GM18858 (cell line): ENCODE results near the gene ASCL5.

Experiments
- ATAC-seq: cut with Tn5 transposase; IDR thresholded peaks from one replicate; pipeline ENCODE4 v1.9.1; 2021; ENCODE audit not compliant: unreplicated experiment

ASCL5 gene

DNA sequence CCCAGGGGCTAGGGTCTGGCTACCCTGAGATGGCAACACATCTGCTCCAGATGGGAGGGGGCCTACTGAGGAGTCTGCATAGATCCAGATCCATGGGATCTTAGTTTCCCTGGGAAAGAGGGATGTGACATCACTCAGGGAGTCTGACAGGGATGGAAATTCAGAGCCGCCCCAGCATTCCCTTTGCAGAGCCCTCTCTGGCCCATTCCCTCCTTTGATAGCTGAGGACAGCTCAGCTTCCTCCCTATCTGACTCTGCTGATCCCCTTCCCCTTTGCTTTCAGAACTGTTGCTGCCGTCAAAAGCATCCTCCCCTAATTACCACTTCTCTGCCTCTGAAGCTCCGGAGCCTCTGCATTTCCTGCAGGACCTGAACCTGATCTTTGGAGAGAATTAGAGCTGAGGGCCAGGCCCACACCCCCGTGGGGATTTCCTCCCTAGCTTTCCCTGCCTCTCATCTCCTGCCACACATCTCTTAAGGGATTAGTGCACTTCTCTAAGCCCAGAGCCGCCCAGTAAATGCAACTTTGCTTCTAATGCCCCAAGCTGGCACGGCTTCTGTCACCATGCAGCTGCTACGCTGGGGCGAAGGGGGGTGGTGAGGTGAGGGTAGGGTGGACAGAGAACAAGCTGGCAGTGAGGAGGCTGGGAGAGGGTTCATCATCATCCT is 9.5 kb upstream of the ASCL5 start:
- no peak for ATAC-seq

GRCh38 chr1:201134405-201134804 is 7.4 kb upstream of the ASCL5 start:
- ATAC-seq = no peak

- ATAC-seq = no peak
Observed at GRCh38 chr1:201131398-201131797, 4.4 kb upstream of the ASCL5 start.

DNA sequence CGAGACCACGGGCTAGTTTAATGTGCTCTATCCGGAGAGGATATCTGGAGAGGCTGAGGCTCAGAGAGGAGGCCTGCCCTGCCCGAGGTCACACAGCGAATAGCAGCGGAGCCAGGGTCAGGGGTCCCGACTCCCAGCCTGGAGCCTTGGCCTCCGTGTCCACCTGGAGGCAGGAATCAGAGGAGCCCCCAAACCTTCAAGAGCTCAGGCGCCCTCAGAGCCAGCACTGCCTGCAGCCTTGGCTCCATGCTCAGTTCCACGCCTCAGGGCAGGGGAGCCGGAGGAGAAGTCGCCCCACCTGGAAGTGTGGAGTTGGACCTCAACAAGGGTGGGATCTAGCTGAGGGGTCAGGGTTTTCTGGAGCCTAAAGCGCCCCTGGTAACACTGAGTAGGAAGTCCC is 2.0 kb upstream of the ASCL5 start:
- no peak for ATAC-seq

- no peak for ATAC-seq
Observed at GRCh38 chr1:201128476-201128875, 1.5 kb upstream of the ASCL5 start.

GRCh38 chr1:201127755-201128455 is 921 bp upstream of the ASCL5 start:
- ATAC-seq = no peak

DNA sequence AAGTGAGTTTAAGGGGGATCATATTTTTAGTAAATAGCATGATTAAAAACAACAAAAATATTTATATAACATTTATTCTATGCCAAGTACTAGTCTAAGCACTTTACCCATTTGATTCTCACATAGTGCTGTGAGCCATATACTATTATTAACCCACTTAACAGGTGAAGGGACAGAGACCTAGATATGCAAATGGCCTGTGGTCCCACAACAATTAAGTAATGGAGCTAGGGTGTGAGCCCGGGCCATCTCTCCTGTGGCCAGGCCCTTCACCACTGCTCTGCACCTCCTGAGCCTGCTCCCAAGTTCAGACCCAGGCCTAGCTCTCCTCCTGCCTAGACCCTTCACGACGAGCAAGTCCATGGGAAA is 537 bp downstream of the ASCL5 start:
- no peak for ATAC-seq

- no peak for ATAC-seq
Observed at GRCh38 chr1:201125800-201126199, 1.2 kb downstream of the ASCL5 start.

DNA sequence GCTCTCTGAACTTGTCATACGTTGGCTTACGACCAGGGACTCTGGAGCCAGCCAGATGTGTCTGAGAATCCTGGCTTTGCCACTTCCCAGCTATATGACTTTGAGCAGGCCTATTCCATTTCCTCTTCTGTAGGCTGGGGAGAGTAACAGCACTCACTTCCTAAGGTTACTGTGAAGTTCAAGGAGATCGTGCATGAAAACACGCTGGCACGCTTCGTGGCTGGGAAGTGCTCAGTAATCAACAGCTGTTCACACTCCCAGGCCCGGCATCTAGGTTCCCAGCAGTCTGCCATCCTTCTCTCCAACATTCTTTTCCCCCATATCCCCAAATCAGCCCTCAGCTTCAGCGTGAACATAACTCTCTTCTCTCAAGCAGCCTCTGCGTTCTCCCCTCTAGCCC is 2.0 kb downstream of the ASCL5 start:
- no peak for ATAC-seq

DNA sequence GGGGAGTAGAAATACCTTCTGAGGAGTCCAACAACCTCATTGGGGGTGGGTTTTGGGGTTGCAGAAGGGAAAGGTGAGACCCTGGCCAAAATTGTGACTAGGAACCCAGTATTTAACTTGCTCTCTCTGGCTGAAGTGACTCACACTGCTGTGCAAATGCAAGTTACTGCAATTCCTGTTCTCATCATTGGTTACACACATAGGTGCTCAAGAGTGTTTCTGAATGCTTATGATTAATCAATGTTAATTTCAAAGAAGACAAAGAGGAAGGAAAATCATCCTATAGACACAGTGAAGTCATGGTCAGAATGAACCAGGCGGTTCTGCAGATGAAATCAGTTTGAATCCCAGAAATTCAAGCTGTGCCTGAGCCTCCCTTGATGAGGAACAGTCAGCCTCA is 3.1 kb downstream of the ASCL5 start:
- no peak for ATAC-seq

DNA sequence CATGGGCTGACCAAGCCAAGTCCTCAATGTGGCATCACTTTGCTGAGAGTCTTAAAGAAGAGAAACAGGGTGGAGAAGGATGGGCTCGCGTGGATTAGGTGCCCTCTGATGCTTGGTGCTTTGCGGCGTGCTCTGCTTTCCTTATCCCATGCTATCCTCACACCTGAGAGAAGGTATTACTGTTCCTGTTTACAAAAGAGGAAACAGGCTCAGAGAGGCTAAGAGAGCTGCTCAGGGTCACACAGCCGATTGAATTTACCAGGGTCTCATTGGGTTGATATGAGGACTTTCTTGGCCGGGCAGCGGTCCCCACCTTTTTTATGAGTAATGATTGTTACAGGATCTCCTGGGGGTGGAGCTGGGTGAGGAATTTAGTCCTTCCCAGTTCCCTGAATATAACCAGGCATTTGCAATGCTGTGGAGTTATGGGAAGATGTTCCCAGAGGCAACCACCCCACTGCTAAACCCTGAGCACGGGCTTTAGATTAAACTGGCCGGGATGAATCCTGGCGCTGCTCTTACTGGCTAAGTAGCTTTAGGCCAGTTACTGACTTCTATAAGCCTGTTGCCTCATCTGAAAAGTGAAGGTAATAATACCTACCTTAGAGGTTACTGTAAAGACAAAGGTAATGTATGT is 4.5 kb downstream of the ASCL5 start:
- ATAC-seq = no peak

DNA sequence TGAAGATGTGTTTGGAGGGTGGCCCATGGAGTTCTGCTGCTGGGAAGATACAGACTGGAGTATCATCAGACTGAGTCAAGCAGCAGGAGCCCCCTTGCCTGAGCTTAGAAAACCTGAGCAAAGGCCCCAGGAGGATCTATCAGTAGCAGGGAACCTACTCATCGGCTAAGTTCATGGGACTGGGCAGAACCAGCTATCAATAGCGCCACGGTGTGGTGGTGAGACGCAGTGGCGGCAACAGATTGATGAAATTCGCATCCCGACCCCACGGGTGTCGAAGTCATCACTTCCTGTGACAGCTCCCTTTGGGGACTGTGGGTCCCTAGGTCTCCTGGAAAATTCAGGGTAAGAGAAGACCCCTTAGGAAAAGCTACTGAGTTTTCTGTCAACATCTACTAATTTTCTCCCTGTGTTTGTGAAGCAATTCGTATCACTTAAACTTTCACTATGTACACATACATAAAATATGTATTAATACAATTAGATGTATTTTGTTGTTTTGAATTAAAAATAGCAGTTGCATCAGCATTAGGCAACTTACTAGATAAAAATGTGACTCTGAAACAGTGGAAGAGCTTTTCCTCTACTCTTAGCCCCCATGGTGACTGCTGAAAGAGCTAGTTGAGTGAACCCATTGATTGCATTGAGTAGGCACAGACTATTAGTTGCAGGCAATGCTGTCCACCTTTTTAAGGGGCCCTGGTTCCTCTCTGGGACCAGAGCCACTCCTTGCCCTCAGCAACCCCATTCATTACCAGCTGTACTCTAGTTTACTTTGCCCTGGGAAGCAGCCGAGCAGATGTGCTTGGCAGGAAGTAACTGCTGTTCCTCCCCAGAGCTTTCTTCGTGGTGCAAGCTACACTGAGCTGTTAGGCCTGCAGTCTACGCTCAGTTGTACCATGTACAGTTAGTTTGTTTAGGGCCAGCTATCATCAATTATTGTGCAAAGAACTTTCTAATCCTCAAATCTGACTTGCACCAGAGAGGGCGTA is 7.5 kb downstream of the ASCL5 start:
- ATAC-seq = no peak

GRCh38 chr1:201116091-201116490 is 10.9 kb downstream of the ASCL5 start:
- ATAC-seq = no peak

DNA sequence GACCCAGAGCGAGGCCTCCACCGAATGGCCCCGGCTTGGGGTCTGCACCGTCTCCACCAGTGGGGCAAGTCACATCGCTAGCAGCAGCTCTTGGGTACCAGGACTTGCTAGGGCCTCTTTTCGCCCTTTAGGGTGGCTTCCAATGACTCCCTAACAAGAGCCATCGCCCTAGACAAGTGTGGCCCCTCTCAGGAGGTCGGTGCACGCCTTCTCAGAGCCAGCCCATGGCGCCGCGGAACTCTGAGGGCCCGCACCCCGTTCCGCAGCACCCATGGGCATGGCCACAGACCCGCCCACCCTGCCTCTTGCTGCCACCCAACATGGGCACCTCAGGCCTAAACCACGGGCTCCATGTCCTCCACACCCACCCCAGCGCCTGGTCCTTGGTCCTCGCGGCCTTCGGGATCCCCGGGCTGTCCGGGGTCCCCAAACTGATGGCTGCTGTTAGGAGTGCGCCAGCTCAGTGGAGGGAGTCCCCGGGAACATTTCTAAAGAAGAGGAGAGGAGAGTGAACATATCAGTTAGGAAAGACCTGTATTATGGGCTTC is 11.5 kb downstream of the ASCL5 start:
- ATAC-seq = no peak

DNA sequence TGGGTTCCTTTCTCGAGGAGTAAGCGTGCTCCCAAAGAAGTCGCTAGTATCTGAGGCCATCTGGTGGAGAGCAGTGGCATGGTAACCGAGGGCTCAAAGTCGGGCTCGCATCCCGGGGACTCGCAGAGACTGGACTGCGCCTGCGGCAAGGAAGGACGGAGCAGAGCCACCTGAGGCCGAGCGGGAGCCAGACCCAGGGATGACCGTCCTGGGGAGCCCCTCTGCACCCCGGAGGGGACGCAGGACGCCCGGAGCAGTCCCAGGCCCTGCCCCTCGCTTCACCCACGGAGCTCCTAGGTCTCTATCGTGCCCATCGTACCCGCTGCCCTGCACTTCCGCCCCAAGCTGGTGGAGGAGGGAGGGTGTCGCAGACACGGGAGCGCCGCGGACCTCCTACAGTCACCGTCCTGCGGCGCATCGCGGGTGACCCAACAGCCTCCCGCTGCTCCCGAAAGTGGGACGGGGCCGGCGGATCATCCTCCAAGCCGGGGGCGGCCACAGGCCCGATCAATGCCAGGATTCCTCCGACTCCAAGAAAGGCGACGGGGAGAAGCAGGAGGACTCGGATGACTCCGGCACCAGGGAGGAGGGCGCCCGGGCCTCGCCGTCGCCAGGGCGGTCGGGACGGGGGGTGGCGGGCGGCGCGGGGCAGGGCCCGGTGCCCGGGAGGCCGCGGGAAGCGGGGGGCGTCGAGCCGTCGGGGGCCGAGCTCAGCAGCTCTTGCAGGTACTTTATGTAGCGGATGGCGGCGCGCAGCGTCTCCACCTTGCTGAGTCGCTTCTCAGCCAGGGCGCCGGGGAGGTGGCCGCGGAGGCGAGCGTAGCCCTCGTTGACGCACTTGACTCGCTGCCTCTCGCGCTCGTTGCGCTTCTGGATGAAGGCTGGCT is 12.5 kb downstream of the ASCL5 start:
- peak; percentile 83 for ATAC-seq

DNA sequence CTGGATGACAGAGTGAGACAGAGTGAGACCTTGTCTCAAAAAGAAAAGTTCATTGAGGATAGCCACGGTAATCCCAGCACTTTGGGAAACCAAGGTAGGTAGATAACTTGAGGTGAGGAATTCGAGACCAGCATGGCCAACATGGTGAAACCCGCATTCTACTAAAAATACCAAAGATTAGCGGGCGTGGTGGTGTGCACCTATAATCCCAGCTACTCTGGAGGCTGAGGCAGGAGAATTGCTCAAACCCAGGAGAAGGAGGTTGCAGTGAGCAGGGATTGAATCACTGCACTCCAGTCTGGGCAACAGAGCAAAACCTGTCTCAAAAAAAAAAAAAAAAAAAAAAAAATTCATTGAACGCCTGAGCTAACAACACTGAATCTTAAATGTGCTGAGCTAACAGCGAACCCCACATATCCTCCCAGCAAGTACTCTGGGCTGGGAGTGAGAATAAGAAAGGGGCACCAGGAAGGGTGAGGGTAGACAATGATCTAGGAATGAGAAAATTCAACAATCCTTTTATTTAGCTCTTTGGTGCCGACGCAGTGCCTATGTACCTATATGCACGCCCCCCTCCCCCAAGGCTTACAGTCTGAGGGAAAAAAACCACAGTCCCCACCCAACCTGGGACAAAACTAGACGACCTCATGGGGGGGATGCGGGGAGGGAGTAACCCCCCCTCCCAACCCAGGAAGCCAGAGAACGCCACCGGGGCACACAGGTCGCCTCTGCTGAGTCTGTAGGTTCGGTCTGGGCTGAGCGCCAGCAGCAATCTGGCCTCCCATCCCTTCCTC is 13.3 kb downstream of the ASCL5 start:
- ATAC-seq = no peak

GRCh38 chr1:201112926-201113325 is 14.1 kb downstream of the ASCL5 start:
- no peak for ATAC-seq

DNA sequence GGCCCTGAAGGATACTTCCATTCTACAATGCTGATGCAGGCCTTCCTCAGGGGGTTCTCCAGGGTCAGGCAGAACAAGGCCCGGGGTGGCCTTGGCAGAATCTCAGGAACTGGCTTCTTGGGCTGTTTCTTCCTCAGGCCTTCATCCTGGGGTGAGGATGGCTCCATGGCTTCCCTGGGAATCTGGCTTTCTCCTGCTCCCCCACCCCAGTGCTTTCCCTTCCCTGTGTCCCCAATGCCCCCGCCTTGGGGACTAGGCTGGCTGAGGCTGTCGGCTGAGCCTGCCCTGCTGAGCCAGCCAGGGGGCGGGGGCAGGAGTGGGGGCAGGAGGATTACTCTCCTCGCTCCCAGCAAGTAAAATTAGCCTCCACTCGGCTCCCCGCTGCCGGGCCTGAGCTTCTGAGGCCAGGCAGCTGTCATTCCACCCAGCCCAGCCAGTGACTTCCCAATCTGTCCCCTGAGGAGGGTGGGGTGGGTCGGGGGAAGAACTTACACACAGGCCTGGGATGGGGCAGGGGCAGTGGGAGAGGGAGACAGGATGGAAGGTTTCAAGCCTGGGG is 14.7 kb downstream of the ASCL5 start, which contains the start of gene CACNA1S:
CACNA1S (minus strand) TSS at position 254 of the 559 bp plus-strand sequence; CDS start at position 167, 87 bp downstream.
- ATAC-seq = no peak

DNA sequence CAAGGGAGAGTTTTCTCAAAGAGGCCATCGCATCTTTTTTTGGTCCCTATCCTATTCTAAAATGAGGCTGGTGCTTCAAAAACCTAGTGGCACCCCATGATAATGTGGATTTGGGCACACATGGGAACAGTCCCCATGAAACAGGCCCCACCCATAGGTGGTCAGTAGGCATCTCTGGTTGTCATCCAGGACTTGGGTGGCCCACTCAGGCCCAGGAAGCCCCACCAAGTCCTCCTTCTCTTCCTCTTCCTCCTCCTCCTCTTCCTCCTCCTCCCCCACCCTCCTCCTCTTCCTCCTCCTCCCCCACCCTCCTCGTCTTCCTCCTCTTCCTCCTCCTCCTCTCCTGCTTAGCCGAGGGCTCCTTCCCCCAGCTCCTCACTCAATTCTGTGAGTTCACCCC is 15.3 kb downstream of the ASCL5 start:
- ATAC-seq = no peak
